Kasumi-1 (cell line): Measurements from ENCODE around the gene RAET1L.
"Not testable (repeated sequence)": the region's sequence is repeated elsewhere in the genome, so short reads cannot be mapped to it uniquely, and the experiment has no call there.

ENCODE experiments used
- DNase-seq, 2 experiments: peaks; one replicate each; lab custom pipeline; 2025; lab: John Stamatoyannopoulos, UW

Gene RAET1L

GRCh38 chr6:149991472-149991795 is 33.9 kb downstream of the RAET1L start:
- DNase-seq, result not testable (repeated sequence)

GRCh38 chr6:149990661-149991471 is 34.5 kb downstream of the RAET1L start:
- no peak for DNase-seq

GRCh38 chr6:149990212-149990660 is 35.1 kb downstream of the RAET1L start:
- DNase-seq, result no peak

DNA sequence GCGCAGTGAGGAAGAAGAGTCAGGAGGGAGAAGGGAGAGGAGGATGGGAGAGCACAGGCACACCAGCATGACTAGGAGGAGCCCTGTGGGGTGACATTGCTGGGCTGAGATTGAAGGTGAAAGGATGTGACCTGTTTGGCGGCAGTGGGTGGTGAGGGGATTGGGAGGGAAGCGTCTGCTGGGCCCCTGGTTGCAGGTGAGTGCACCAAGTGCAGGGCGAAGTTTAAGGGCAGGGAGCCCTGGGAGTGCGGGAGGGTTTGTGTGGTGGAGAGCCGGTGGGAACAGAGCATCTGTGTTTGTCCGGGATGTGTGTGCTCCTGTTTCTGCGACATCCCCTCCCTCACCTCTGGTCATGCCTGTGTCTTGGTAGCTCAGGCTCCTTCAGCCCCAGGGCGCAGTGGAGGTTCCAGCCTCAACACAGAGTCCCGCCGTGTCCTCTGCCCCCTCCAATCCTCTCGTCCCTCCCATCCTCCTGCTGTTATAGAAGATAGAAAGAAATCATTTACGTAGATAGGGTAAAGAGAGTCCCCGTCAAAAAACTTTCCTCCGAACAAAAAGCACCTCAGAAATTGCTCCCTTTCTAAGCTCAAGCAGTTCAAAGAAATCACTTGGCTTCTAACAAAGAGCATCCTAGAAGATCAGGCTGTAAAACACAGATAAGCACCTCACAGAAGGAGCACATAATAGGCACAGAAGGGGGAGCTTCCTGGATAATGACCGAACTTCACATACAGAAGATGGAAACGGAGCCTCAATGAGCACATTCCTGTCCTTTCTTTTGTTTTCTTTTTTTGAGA is 36.6 kb downstream of the RAET1L start:
- no peak for DNase-seq

GRCh38 chr6:149987602-149988107 is 37.7 kb downstream of the RAET1L start:
- DNase-seq, result no peak

GRCh38 chr6:149985481-149985937 is 39.8 kb downstream of the RAET1L start:
- DNase-seq, result no peak

GRCh38 chr6:149984773-149985172 is 40.6 kb downstream of the RAET1L start:
- no peak for DNase-seq

DNA sequence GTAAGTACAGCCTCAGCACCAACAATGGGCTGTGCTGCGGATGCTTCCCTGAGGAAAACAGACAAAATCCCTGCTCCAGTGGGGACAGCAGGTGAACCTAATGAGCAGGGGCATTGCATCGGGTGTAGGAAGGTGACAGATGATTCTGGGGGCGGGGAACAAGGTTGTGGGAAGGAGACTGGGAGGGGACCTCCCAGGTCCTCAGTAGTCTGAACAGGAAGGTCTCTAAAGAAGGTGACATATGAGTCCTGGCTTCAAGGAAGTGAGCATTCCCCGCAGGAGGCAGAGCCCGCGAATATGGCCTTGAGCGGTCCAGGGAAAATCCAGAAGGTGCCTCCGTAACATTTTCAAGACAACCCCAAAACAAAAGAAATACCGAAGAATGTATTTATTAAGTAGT is 42.2 kb downstream of the RAET1L start:
- DNase-seq, result no peak

DNA sequence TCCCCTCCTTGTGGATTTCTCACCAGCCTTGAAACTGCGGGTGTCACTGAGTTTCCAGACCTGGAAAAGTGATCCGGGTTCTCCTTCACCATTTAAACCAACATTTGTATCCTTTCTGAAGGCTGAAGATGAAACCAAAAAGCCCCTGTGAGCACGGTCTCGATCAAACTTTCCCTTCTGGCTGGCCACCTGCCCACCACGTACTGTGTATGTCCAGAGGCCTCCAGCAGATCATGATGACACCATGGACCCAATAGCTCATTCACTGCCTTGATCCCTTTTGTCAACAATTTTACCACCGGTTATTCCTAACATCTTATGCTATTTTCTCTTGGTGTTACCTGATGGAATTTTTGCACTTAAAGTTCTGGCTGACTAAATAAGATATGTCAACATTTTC is 46.0 kb downstream of the RAET1L start:
- DNase-seq, result no peak

GRCh38 chr6:149978610-149979009 is 46.7 kb downstream of the RAET1L start:
- no peak for DNase-seq

- no peak for DNase-seq
These were observed 48.1 kb downstream of the RAET1L start for GRCh38 chr6:149977221-149977620.

DNA sequence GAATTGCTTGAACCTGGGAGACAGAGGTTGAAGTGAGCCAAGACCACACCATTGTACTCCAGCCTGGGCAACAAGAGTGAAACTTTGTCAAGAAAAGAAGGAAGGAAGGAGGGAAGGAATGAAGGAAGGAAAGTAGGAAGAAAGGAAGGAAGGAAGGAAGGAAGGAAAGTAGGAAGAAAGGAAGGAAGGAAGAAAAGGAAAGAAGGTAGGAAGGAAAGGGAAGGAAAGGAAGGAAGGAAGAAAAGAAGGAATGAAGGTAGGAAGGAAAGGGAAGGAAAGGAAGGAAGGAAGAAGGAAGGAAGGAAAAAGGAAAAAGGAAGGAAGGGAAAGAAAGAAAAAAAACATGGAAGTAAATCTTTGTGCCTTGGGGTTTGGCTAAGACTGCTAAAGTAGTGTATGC is 49.9 kb downstream of the RAET1L start:
- no peak for DNase-seq

DNA sequence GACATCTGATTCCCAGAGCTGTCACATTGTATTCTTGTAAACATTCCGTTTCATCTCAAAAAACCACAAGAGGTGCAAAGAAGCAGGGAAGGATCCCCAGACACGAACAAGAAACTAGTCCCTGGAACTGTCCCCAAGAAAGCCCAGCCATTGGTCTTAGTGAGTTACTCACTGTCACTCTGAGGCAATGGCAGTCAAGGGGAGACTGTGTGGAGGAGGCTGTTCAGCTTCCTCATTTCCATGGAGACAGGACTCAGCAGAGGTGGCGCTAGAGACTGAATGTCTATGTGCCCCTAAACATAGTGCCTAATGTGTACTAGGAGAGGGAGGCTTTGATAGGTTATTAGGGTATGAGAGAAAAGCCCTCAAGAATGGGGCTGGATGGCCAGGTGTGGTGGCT is 50.5 kb downstream of the RAET1L start:
- peak; percentile 55 to 63 for DNase-seq

DNA sequence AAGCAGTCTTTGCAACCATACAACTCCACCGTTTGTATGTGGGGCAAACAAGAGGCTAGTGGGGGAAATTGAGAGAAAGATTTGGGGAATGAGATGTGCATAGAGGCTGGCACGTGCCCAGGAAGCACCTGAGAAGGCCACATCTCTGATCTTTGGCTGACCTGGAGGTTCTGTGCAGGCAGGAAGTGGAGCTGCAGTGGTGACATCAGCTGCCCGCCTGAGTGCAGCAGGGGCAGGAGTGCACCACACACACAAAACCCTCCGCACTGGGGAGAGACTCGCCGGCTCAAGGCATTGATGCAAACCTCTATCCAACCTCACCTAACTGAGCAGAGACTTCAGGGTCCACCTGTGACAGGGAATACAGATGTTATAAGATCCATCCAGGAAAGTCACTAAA is 50.9 kb downstream of the RAET1L start:
- not testable (repeated sequence) for DNase-seq

DNA sequence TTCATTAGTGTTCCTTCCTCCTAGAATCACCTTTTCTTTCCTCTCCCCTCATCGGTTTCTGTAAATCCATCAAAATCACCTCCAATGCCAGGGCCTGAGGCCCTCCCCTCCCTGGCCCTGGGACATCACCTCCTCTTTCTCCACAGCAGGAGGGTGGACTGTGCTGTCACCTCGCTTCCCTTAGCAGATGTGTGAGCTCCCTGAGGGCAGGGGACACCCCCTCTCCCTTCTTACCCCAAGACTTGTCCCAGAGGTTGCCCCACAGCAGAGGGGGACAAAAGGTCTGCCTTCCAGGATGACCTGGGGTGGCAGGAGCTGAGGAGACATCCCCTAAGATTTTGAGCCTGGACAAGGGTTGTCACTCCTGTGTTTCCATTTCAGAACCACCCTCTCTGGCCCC is 55.7 kb downstream of the RAET1L start:
- no peak for DNase-seq

DNA sequence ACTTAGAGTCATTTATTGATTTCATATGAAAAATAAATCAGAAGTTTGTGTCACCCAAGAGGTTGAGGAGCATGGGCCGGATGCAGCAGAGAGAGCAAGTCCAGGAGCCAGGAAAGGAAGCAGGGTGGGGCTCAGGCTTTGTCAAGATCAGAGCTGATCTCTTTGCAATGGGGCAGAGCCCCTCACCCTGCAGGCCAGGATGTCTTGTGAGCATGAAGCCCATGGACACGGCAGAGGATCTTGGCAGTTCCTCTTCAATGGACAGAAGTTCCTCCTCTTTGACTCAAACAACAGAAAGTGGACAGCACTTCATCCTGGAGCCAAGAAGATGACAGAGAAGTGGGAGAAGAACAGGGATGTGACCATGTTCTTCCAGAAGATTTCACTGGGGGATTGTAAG is 56.4 kb downstream of the RAET1L start:
- DNase-seq, result not testable (repeated sequence)
